Measurements from ENCODE around the gene ONECUT3. TPM values are rescaled to one million over a fixed set of nuclear protein-coding genes. Genes with fewer than 3 reads are reported as not detected.

The ONECUT3 gene
- total and polyA plus RNA-seq, 2 donors (not counting 3 experiments of a cell fraction or from before 2014, with no cell fraction given), result not detected

- no peaks in the 10 kb centered on the region for H3K4me1 ChIP-seq (ENCODE audit: control insufficient read depth, extremely low read depth, insufficient read depth, low read length)
- peaks cover 0 to 52% of the 10 kb centered on the region in 2 experiments for H3K36me3 ChIP-seq (ENCODE audit: control insufficient read depth in 2 of 2, extremely low read depth in 1 of 2, insufficient read depth in 2 of 2, low read length in 2 of 2)
- intact Hi-C loops (cut with micrococcal nuclease) (no loop called here), dilution Hi-C loops (cut with MboI; ENCODE audit: extremely low pct_ligation_motif_present, low sequenced_read_pairs) (no loop called here)
- DNase-seq (ENCODE audit: low read depth, low spot score) (no peak), FAIRE-seq (no peak)
- no peak overlapping the region for H3K27ac ChIP-seq (ENCODE audit: insufficient read depth, low read depth, low read length)
- POLR2A ChIA-PET, result no interaction called here
- H3K9me1 ChIP-seq (replicated peaks; ENCODE audit: control insufficient read depth, extremely low read depth, insufficient read depth, low read length), result no peaks in the 10 kb centered on the region
- peaks cover 4% of the 10 kb centered on the region for H3K79me2 ChIP-seq (ENCODE audit: control insufficient read depth, insufficient read depth, low read length)
- H2AFZ ChIP-seq (ENCODE audit: low read depth, low read length), result no peak overlapping the region
- no peak overlapping the region for H3K4me3 ChIP-seq (replicated peaks in 1 of 3; ENCODE audit: insufficient read depth in 1 of 3, low read depth in 1 of 3, low read length in 3 of 3)
- H3K9ac ChIP-seq (replicated peaks; ENCODE audit: extremely low read depth, insufficient read depth, low read length), result no peak overlapping the region
- H3K4me2 ChIP-seq (ENCODE audit: insufficient read depth, low read length), result no peak overlapping the region
- TF ChIP-seq JUN (IDR thresholded peaks at IDR 0.05; ENCODE audit: borderline replicate concordance, insufficient read depth, insufficient read length, low read depth), result no peak
- no peak for TF ChIP-seq MAX (IDR thresholded peaks at IDR 0.05; ENCODE audit: insufficient read depth, insufficient read length)
- no peak for TF ChIP-seq EZH2 (IDR thresholded peaks at IDR 0.05; ENCODE audit: borderline replicate concordance, low read depth, low read length, severe bottlenecking)
- no peak for TF ChIP-seq FOS (IDR thresholded peaks at IDR 0.05; ENCODE audit: borderline replicate concordance, insufficient read depth, low read length)
- TF ChIP-seq CTCF (IDR thresholded peaks at IDR 0.05; ENCODE audit: extremely low read depth in 1 of 2, insufficient read depth in 1 of 2, low read depth in 1 of 2, low read length in 2 of 2), result no peak
- no peak for TF ChIP-seq POLR2A (IDR thresholded peaks at IDR 0.05; ENCODE audit: low read depth, low read length)
- TF ChIP-seq MYC (IDR thresholded peaks at IDR 0.05; ENCODE audit: low read depth, low read length), result no peak
- no peak for TF ChIP-seq GATA2 (IDR thresholded peaks at IDR 0.05; ENCODE audit: insufficient read depth, insufficient read length, low read depth, low read length)
- no peak for TF ChIP-seq POLR2AphosphoS5 (IDR thresholded peaks at IDR 0.05; ENCODE audit: insufficient read depth, low read depth, low read length)
- CTCF ChIA-PET, result interaction anchor here (0.8 to 2.5 kb wide), 2 partner anchors 151 to 277 kb away, joined by 3 to 6 read pairs; no protein-coding TSS in a partner anchor
- BruUV-seq (replicated peaks), result no TSS peak
- no peaks in the 10 kb centered on the region for H4K20me1 ChIP-seq (replicated peaks; ENCODE audit: control insufficient read depth, extremely low read depth, insufficient read depth, low read length)
- H3K9me3 ChIP-seq (replicated peaks; ENCODE audit: control insufficient read depth, insufficient read depth, low read length), result no peaks in the 10 kb centered on the region
- H3K27me3 ChIP-seq (ENCODE audit: control insufficient read depth in 2 of 2, insufficient read depth in 2 of 2, low read length in 2 of 2), result no peaks in the 10 kb centered on the region
These were observed 69.7 kb downstream of the ONECUT3 start for GRCh38 chr19:1823020-1823419.
